K562 (cell line): ENCODE measurements around the gene LYPLA2. TPM values are rescaled to one million over a fixed set of nuclear protein-coding genes. Genes with fewer than 3 reads are reported as not detected.

Experiments
- CCNT2 ChIP-seq: IDR thresholded peaks from 2 replicates; pipeline ENCODE4 v1.6.1; 2011; ENCODE audit warnings: borderline replicate concordance, low read depth, mild to moderate bottlenecking, moderate library complexity, mixed read lengths, low read length; ENCODE audit not compliant: insufficient read length; ENCODE audit errors: extremely low read depth
- ELF4 ChIP-seq: fragments of 450-650 bp; formaldehyde crosslinking; IDR thresholded peaks from 2 replicates; pipeline ENCODE4 v1.4.0; 2022; ENCODE audit warnings: missing genetic modification characterization
- GTF2E2 ChIP-seq: fragments of 200-800 bp; sonication (Bioruptor generic); IDR thresholded peaks from 2 replicates; pipeline ENCODE4 v1.6.1; 2016; ENCODE audit warnings: missing genetic modification characterization, missing compliant biosample characterization
- IFI16 ChIP-seq: fragments of 250-450 bp; sonication (Bioruptor Pico); IDR thresholded peaks from 2 replicates; pipeline ENCODE4 v2.1.2; 2022; ENCODE audit warnings: mild to moderate bottlenecking, inconsistent platforms
- LEF1 ChIP-seq: fragments of 450-650 bp; IDR thresholded peaks from 2 replicates; pipeline ENCODE4 v1.6.1; 2016; ENCODE audit warnings: mild to moderate bottlenecking
- MYNN ChIP-seq, 2 experiments: sonication (generic); formaldehyde crosslinking in 1 of 2; IDR thresholded peaks; 2 replicates each; pipeline versions ENCODE4 v1.5.0 to v1.6.1; 2016 to 2020; ENCODE audit warnings: antibody characterized with exemption in 1 of 2, missing genetic modification reagents in 1 of 2
- NEUROD1 ChIP-seq: fragments of 150-350 bp; IDR thresholded peaks from 2 replicates; pipeline ENCODE4 v1.6.1; 2014; ENCODE audit warnings: borderline replicate concordance, low read length, low read depth; ENCODE audit not compliant: partially characterized antibody
- PHB ChIP-seq: fragments of 250-450 bp; sonication (Bioruptor Pico); IDR thresholded peaks from 2 replicates; pipeline ENCODE4 v1.5.0; 2021
- POLR2AphosphoS2 ChIP-seq: IDR thresholded peaks from 2 replicates; pipeline ENCODE4 v1.6.1; 2012; ENCODE audit warnings: low read length, improper control_type of control experiment
- POLR3A ChIP-seq: IDR thresholded peaks from 2 replicates; pipeline ENCODE4 v1.6.1; 2011; ENCODE audit warnings: borderline replicate concordance, mild to moderate bottlenecking, moderate library complexity; ENCODE audit not compliant: insufficient read length, insufficient read depth; ENCODE audit errors: extremely low read depth
- PYGO2 ChIP-seq: fragments of 450-650 bp; IDR thresholded peaks from 2 replicates; pipeline ENCODE4 v1.6.1; 2016; ENCODE audit warnings: mild to moderate bottlenecking, missing genetic modification characterization, moderate library complexity, missing compliant biosample characterization
- RFX1 ChIP-seq: fragments of 450-650 bp; IDR thresholded peaks from 2 replicates; pipeline ENCODE4 v1.6.1; 2016; ENCODE audit warnings: mild to moderate bottlenecking, moderate library complexity
- RNF2 ChIP-seq: sonication (generic); IDR thresholded peaks from 2 replicates; pipeline ENCODE4 v1.6.1; 2016
- SAFB2 ChIP-seq: fragments of 200-400 bp; formaldehyde crosslinking; IDR thresholded peaks from 2 replicates; pipeline ENCODE4 v1.6.1; 2018; ENCODE audit warnings: borderline replicate concordance, low read length, low read depth, moderate library complexity; ENCODE audit not compliant: severe bottlenecking
- TCF7 ChIP-seq: sonication (generic); IDR thresholded peaks from 2 replicates; pipeline ENCODE4 v1.6.1; 2016; ENCODE audit warnings: antibody characterized with exemption, borderline replicate concordance
- U2AF2 ChIP-seq: fragments of 200-400 bp; formaldehyde crosslinking; optimal IDR thresholded peaks from 2 replicates; pipeline ENCODE3; 2017; ENCODE audit warnings: low read depth, mild to moderate bottlenecking, low read length
- ZKSCAN3 ChIP-seq: fragments of 250-450 bp; sonication (Bioruptor Pico); IDR thresholded peaks from 2 replicates; pipeline ENCODE4 v1.4.0; 2020
- ZNF23 ChIP-seq: fragments of 250-450 bp; sonication (Bioruptor Pico); IDR thresholded peaks from 2 replicates; pipeline ENCODE4 v1.4.0; 2020; ENCODE audit warnings: mild to moderate bottlenecking
- ZNF354B ChIP-seq: fragments of 250-450 bp; sonication (Bioruptor Pico); IDR thresholded peaks from 2 replicates; pipeline ENCODE4 v1.4.0; 2020
- ZNF778 ChIP-seq: fragments of 450-650 bp; formaldehyde crosslinking; IDR thresholded peaks from 2 replicates; pipeline ENCODE4 v1.4.0; 2020; ENCODE audit warnings: mild to moderate bottlenecking, moderate library complexity
- polyA plus RNA-seq, 8 experiments: library from polyadenylated mRNA; depleted of rRNA in 4 of 8; stranded (reverse) in 5 of 8; unstranded in 3 of 8; fragments of >200 nt; fragmentation: Nextera tagmentation in 2 of 8; fragmentation: Illumina TruSeq in 1 of 8; extraction: Ambion mirVana in 2 of 8; extraction: Trizol in 1 of 8; gene quantifications; 2 replicates each; pipeline versions ENCODE4 v1.2.1 to v1.2.3, GENCODE V29; 2011 to 2014; ENCODE audit warnings: inconsistent platforms in 1 of 8, missing spikeins in 1 of 8
- total RNA-seq, 7 experiments: library from RNA; depleted of rRNA in 6 of 7; stranded (reverse); fragments of >200 nt in 6 of 7; fragmentation: Illumina TruSeq in 2 of 7; extraction: Trizol in 2 of 7; gene quantifications; 2 replicates each; pipeline versions ENCODE4 v1.2.1 to v1.2.3, GENCODE V29; 2011 to 2021; ENCODE audit warnings: low replicate concordance in 1 of 7
- TF ChIP-seq, protein P1 (sequence below): sonication (generic); formaldehyde crosslinking; IDR thresholded peaks from 2 replicates; pipeline ENCODE4 v1.8.0; 2022; ENCODE audit warnings: mild to moderate bottlenecking, missing genetic modification reagents
- TF ChIP-seq, protein P2 (sequence below): sonication (generic); formaldehyde crosslinking; IDR thresholded peaks from 2 replicates; pipeline ENCODE4 v1.8.1; 2023; ENCODE audit warnings: mild to moderate bottlenecking, missing genetic modification reagents
- TF ChIP-seq, protein P3 (sequence below): fragments of 250-450 bp; sonication (Bioruptor Pico); IDR thresholded peaks from 2 replicates; pipeline ENCODE4 v1.5.0; 2020; ENCODE audit warnings: mild to moderate bottlenecking
- TF ChIP-seq, protein P4 (sequence below): fragments of 250-450 bp; sonication (Bioruptor Pico); IDR thresholded peaks from 2 replicates; pipeline ENCODE4 v1.4.0; 2020; ENCODE audit warnings: mild to moderate bottlenecking

Gene LYPLA2
- total and polyA plus RNA-seq, 9 of the 15 experiments (the other 6 are each of a cell fraction or from before 2014, with no cell fraction given) = 3.9 to 128 (median 60.1) TPM

DNA sequence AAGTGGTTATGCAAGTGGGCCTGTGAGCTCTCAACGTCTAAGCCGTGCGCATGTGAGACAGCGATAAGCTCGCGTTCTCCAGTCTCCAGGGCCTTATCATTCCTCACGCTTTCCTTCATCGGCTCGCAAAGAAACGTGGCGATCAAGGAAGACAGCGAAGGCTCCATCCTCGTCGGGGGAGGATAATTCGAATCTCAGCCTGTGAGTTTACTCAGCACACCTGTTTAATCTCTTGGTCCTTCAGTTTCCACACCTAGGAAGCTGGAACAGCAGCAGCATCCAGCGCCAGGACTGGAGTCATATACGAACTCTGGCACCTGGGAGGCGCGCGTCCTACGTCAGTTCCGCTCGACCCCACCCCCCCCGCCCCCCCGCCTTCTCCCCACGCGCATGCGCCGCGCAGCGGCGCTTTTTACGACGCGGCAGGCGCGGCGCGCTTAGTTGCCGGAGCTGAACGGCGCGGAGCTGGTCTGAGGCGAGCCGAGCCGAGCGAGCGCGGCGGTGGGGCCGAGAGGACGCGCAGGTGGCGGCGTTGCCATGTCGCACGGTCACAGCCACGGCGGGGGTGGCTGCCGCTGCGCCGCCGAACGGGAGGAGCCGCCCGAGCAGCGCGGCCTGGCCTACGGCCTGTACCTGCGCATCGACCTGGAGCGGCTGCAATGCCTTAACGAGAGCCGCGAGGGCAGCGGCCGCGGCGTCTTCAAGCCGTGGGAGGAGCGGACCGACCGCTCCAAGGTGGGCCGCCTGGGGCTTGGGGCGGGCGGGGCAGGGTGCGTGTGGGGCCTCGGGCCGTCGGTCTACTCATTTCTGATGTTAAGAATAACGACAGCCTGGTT, 12.7 kb upstream of the LYPLA2 start, which contains the start of gene PITHD1 (continued):
- TF ChIP-seq ZNF778 (CRISPR knock-in tag) = no peak
- peak; percentile 35; the same call in 1 of the 2 replicates for TF ChIP-seq RFX1
- no peak for TF ChIP-seq IFI16
- peak; percentile 74; the same call in 1 of the 2 replicates for TF ChIP-seq GTF2E2 (tag)
- TF ChIP-seq ZNF354B (CRISPR knock-in tag) = no peak
- TF ChIP-seq POLR3A = no peak
- TF ChIP-seq ELF4 (CRISPR knock-in tag) = no peak; the same call in 1 of the 2 replicates
- TF ChIP-seq, protein P1, sequence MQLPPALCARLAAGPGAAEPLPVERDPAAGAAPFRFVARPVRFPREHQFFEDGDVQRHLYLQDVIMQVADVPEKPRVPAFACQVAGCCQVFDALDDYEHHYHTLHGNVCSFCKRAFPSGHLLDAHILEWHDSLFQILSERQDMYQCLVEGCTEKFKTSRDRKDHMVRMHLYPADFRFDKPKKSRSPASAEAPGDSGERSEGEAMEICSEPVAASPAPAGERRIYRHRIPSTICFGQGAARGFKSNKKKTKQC (CRISPR knock-in tag) = no peak
- peak; percentile 90 for TF ChIP-seq NEUROD1
- TF ChIP-seq PYGO2 (tag) = 0 out of 2 replicates have a peak, but pooled peaks have one; percentile 41
- peak; percentile 94 for TF ChIP-seq LEF1
- TF ChIP-seq, protein P2, sequence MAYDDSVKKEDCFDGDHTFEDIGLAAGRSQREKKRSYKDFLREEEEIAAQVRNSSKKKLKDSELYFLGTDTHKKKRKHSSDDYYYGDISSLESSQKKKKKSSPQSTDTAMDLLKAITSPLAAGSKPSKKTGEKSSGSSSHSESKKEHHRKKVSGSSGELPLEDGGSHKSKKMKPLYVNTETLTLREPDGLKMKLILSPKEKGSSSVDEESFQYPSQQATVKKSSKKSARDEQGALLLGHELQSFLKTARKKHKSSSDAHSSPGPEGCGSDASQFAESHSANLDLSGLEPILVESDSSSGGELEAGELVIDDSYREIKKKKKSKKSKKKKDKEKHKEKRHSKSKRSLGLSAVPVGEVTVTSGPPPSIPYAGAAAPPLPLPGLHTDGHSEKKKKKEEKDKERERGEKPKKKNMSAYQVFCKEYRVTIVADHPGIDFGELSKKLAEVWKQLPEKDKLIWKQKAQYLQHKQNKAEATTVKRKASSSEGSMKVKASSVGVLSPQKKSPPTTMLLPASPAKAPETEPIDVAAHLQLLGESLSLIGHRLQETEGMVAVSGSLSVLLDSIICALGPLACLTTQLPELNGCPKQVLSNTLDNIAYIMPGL = peak; percentile 55
- TF ChIP-seq, protein P3, sequence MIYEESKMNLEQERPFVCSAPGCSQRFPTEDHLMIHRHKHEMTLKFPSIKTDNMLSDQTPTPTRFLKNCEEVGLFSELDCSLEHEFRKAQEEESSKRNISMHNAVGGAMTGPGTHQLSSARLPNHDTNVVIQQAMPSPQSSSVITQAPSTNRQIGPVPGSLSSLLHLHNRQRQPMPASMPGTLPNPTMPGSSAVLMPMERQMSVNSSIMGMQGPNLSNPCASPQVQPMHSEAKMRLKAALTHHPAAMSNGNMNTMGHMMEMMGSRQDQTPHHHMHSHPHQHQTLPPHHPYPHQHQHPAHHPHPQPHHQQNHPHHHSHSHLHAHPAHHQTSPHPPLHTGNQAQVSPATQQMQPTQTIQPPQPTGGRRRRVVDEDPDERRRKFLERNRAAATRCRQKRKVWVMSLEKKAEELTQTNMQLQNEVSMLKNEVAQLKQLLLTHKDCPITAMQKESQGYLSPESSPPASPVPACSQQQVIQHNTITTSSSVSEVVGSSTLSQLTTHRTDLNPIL = no peak
- peak; percentile 94 for TF ChIP-seq RNF2
- TF ChIP-seq SAFB2 = no peak
- TF ChIP-seq TCF7 = peak; percentile 71; the same call in 1 of the 2 replicates
- peak; percentile 28 for TF ChIP-seq CCNT2
- peak; percentile 79 for TF ChIP-seq MYNN (IDR thresholded peaks at IDR 0.05)
- no peak for TF ChIP-seq MYNN (CRISPR knock-in tag; IDR thresholded peaks at IDR 0.05)
- TF ChIP-seq, protein P4, sequence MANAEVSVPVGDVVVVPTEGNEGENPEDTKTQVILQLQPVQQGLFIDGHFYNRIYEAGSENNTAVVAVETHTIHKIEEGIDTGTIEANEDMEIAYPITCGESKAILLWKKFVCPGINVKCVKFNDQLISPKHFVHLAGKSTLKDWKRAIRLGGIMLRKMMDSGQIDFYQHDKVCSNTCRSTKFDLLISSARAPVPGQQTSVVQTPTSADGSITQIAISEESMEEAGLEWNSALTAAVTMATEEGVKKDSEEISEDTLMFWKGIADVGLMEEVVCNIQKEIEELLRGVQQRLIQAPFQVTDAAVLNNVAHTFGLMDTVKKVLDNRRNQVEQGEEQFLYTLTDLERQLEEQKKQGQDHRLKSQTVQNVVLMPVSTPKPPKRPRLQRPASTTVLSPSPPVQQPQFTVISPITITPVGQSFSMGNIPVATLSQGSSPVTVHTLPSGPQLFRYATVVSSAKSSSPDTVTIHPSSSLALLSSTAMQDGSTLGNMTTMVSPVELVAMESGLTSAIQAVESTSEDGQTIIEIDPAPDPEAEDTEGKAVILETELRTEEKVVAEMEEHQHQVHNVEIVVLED (CRISPR knock-in tag) = no peak; the same call in none of the 2 replicates
- TF ChIP-seq ZNF23 (CRISPR knock-in tag) = no peak
- peak; percentile 80; the same call in 1 of the 2 replicates for TF ChIP-seq POLR2AphosphoS2
- TF ChIP-seq ZKSCAN3 (CRISPR knock-in tag) = no peak
- TF ChIP-seq U2AF2 = no peak
- no peak for TF ChIP-seq PHB
